Measurements from ENCODE around the gene TTLL5.

The TTLL5 gene

GRCh38 chr14:75699331-75699730 lies 38.3 kb downstream of the TTLL5 start:
- POLR2A ChIA-PET, result no interaction called here
- no peak for TF ChIP-seq BHLHE40 (IDR thresholded peaks at IDR 0.05; ENCODE audit: borderline replicate concordance)
- TF ChIP-seq SUZ12 (IDR thresholded peaks at IDR 0.05), result no peak
- TF ChIP-seq L3MBTL2 (conservative IDR thresholded peaks at IDR 0.05), result no peak
- no peak for TF ChIP-seq LEF1 (IDR thresholded peaks at IDR 0.05; ENCODE audit: borderline replicate concordance)
- no peak for TF ChIP-seq NFRKB (IDR thresholded peaks at IDR 0.05)
- TF ChIP-seq TARDBP (IDR thresholded peaks at IDR 0.05), result no peak
- no peak for TF ChIP-seq FOXK2 (IDR thresholded peaks at IDR 0.05)
- TF ChIP-seq HDGF (IDR thresholded peaks at IDR 0.05; ENCODE audit: borderline replicate concordance), result no peak
- no peak for TF ChIP-seq ARNT (IDR thresholded peaks at IDR 0.05)
- no peak for TF ChIP-seq ELF4 (IDR thresholded peaks at IDR 0.05)
- TF ChIP-seq FOXM1 (IDR thresholded peaks at IDR 0.05; ENCODE audit: borderline replicate concordance), result no peak
- no peak for TF ChIP-seq SP1 (IDR thresholded peaks at IDR 0.05)
- TF ChIP-seq, protein P1, sequence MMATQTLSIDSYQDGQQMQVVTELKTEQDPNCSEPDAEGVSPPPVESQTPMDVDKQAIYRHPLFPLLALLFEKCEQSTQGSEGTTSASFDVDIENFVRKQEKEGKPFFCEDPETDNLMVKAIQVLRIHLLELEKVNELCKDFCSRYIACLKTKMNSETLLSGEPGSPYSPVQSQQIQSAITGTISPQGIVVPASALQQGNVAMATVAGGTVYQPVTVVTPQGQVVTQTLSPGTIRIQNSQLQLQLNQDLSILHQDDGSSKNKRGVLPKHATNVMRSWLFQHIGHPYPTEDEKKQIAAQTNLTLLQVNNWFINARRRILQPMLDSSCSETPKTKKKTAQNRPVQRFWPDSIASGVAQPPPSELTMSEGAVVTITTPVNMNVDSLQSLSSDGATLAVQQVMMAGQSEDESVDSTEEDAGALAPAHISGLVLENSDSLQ (IDR thresholded peaks at IDR 0.05), result no peak
- no peak for TF ChIP-seq ZNF384 (IDR thresholded peaks at IDR 0.05)
- CTCF ChIA-PET, result no interaction called here
- no peak for DNase-seq (ENCODE audit: extremely low spot score)

- no peak for TF ChIP-seq LEF1 (IDR thresholded peaks at IDR 0.05; ENCODE audit: borderline replicate concordance)
- TF ChIP-seq ZNF384 (IDR thresholded peaks at IDR 0.05), result no peak
- TF ChIP-seq BHLHE40 (IDR thresholded peaks at IDR 0.05; ENCODE audit: borderline replicate concordance), result no peak
- no peak for TF ChIP-seq CTBP1 (IDR thresholded peaks at IDR 0.05; ENCODE audit: borderline replicate concordance)
- TF ChIP-seq L3MBTL2 (conservative IDR thresholded peaks at IDR 0.05), result no peak
- TF ChIP-seq ELF4 (IDR thresholded peaks at IDR 0.05), result no peak
- no peak for TF ChIP-seq SUZ12 (IDR thresholded peaks at IDR 0.05)
- TF ChIP-seq ARNT (IDR thresholded peaks at IDR 0.05), result no peak
- no peak for TF ChIP-seq SP1 (IDR thresholded peaks at IDR 0.05)
- no peak for TF ChIP-seq HDGF (IDR thresholded peaks at IDR 0.05; ENCODE audit: borderline replicate concordance)
- no peak for TF ChIP-seq FOXK2 (IDR thresholded peaks at IDR 0.05)
- no peak for TF ChIP-seq NFRKB (IDR thresholded peaks at IDR 0.05)
- TF ChIP-seq, protein P1 (IDR thresholded peaks at IDR 0.05), result no peak
- no peak for TF ChIP-seq FOXA1 (IDR thresholded peaks at IDR 0.05)
- TF ChIP-seq TARDBP (IDR thresholded peaks at IDR 0.05), result no peak
- no peak for TF ChIP-seq FOXM1 (IDR thresholded peaks at IDR 0.05; ENCODE audit: borderline replicate concordance)
- CTCF ChIA-PET, result no interaction called here
- DNase-seq (ENCODE audit: extremely low spot score), result no peak
- POLR2A ChIA-PET, result no interaction called here
Observed at GRCh38 chr14:75700295-75700694, 39.2 kb downstream of the TTLL5 start.

- TF ChIP-seq FOXK2 (IDR thresholded peaks at IDR 0.05) (no peak), HDGF (IDR thresholded peaks at IDR 0.05; ENCODE audit: borderline replicate concordance) (no peak), CTBP1 (IDR thresholded peaks at IDR 0.05; ENCODE audit: borderline replicate concordance) (no peak), ARNT (IDR thresholded peaks at IDR 0.05) (no peak), LEF1 (IDR thresholded peaks at IDR 0.05; ENCODE audit: borderline replicate concordance) (no peak), SP1 (IDR thresholded peaks at IDR 0.05) (no peak), SUZ12 (IDR thresholded peaks at IDR 0.05) (no peak), BHLHE40 (IDR thresholded peaks at IDR 0.05; ENCODE audit: borderline replicate concordance) (no peak), ZNF384 (IDR thresholded peaks at IDR 0.05) (no peak), FOXM1 (IDR thresholded peaks at IDR 0.05; ENCODE audit: borderline replicate concordance) (no peak), NFRKB (IDR thresholded peaks at IDR 0.05) (no peak), FOXA1 (IDR thresholded peaks at IDR 0.05) (no peak), ELF4 (IDR thresholded peaks at IDR 0.05) (no peak)
- TF ChIP-seq, protein P1 (IDR thresholded peaks at IDR 0.05), result no peak
- POLR2A ChIA-PET, result no interaction called here
- no peak for DNase-seq (ENCODE audit: extremely low spot score)
- CTCF ChIA-PET, result no interaction called here
Observed at GRCh38 chr14:75702122-75702521, 41.1 kb downstream of the TTLL5 start.

- DNase-seq (ENCODE audit: extremely low spot score), result no peak
- POLR2A ChIA-PET, result no interaction called here
- CTCF ChIA-PET, result no interaction called here
- no peak for TF ChIP-seq ZNF384 (IDR thresholded peaks at IDR 0.05)
- TF ChIP-seq HDGF (IDR thresholded peaks at IDR 0.05; ENCODE audit: borderline replicate concordance), result no peak
- TF ChIP-seq ELF4 (IDR thresholded peaks at IDR 0.05), result no peak
- TF ChIP-seq SP1 (IDR thresholded peaks at IDR 0.05), result no peak
- TF ChIP-seq FOXM1 (IDR thresholded peaks at IDR 0.05; ENCODE audit: borderline replicate concordance), result no peak
- TF ChIP-seq CTBP1 (IDR thresholded peaks at IDR 0.05; ENCODE audit: borderline replicate concordance), result no peak
- no peak for TF ChIP-seq NFRKB (IDR thresholded peaks at IDR 0.05)
- TF ChIP-seq SUZ12 (IDR thresholded peaks at IDR 0.05), result no peak
- TF ChIP-seq TARDBP (IDR thresholded peaks at IDR 0.05), result no peak
- TF ChIP-seq ARNT (IDR thresholded peaks at IDR 0.05), result no peak
- TF ChIP-seq, protein P1 (IDR thresholded peaks at IDR 0.05), result no peak
- no peak for TF ChIP-seq FOXK2 (IDR thresholded peaks at IDR 0.05)
Observed at GRCh38 chr14:75702616-75703261, 41.7 kb downstream of the TTLL5 start.

DNA sequence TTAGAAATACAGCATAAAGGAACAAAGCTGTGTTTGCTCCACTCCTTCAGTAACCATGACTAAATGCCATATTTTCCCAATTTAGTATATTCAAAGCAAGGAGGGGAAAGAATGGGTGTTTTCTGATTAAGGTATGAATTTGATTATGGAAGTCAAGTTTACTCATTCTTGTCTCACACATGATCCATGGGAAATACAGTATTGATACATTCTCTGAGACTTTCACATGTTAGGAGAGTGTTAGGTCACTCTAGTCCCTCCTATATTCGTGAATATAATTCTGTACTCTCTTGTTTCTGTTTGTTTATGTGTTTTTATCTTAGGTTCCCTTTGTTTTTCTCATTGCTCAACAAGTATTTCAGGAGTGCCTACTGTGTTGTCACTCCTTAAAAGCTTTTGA lies 42.4 kb downstream of the TTLL5 start:
- DNase-seq (ENCODE audit: extremely low spot score), result no peak
- ChIA-PET POLR2A (no interaction called here), CTCF (no interaction called here)
- TF ChIP-seq ARNT (IDR thresholded peaks at IDR 0.05), result no peak
- TF ChIP-seq HDGF (IDR thresholded peaks at IDR 0.05; ENCODE audit: borderline replicate concordance), result no peak

DNA sequence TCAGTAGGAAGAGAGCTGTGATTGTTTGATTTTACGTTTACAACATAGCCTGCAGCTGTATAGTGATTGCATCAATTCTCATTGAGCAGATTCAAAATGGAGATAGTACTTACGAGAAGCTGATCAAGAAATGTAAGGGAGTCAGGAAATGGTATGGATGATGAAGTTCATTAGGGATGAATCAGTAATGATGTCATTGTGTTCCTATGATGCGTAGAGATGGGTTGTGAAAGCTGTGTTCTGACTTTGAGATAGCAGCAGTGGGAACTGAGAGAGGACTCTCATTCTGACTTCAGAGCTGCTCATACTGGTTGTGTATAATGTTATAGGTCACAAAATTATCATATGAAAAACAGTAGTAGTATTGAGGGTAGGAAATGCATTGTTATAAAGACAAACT lies 44.0 kb downstream of the TTLL5 start:
- TF ChIP-seq L3MBTL2 (conservative IDR thresholded peaks at IDR 0.05) (no peak), SP1 (IDR thresholded peaks at IDR 0.05) (no peak), NFRKB (IDR thresholded peaks at IDR 0.05) (no peak), TARDBP (IDR thresholded peaks at IDR 0.05) (no peak), FOXM1 (IDR thresholded peaks at IDR 0.05; ENCODE audit: borderline replicate concordance) (no peak), ELF4 (IDR thresholded peaks at IDR 0.05) (no peak), LEF1 (IDR thresholded peaks at IDR 0.05; ENCODE audit: borderline replicate concordance) (no peak)
- TF ChIP-seq, protein P1 (IDR thresholded peaks at IDR 0.05), result no peak
- CTCF ChIA-PET, result no interaction called here
- no peak for DNase-seq (ENCODE audit: extremely low spot score)
- POLR2A ChIA-PET, result no interaction called here

All from HEK293T (cell line).